Neural cell (in vitro differentiated cells): ENCODE data around the gene MYO19. TPM values are rescaled to one million over a fixed set of nuclear protein-coding genes. Genes with fewer than 3 reads are reported as not detected.

Experiments used
- H2AFZ ChIP-seq: fragments of 200-600, 300-800 bp; sonication (generic), shearing (Covaris generic); 2 replicates; pipeline ENCODE4 v1.6.0; 2014; ENCODE audit warnings: low read depth, mild to moderate bottlenecking, antibody characterized with exemption, low read length, moderate library complexity
- H3F3A ChIP-seq: fragments of 200-600 bp; shearing (Covaris generic); 2 replicates; pipeline ENCODE4 v1.6.1; 2016; ENCODE audit warnings: mild to moderate bottlenecking, moderate library complexity, mixed read lengths, antibody characterized with exemption, low read length; ENCODE audit not compliant: insufficient read depth, poor library complexity, severe bottlenecking
- H3K27ac ChIP-seq: fragments of 200-600, 300-800 bp; sonication (generic), shearing (Covaris generic); 2 replicates; pipeline ENCODE4 v1.5.1; 2014; ENCODE audit warnings: mild to moderate bottlenecking, low read length, moderate library complexity
- H3K27me3 ChIP-seq: fragments of 300-800, 200-600 bp; sonication (generic), shearing (Covaris generic); 2 replicates; pipeline ENCODE4 v1.6.0; 2014; ENCODE audit warnings: mild to moderate bottlenecking, low read depth, low read length, moderate library complexity; ENCODE audit not compliant: insufficient read depth
- H3K36me3 ChIP-seq: fragments of 300-800, 200-600 bp; sonication (generic), shearing (Covaris generic); 2 replicates; pipeline ENCODE4 v1.5.1; 2014; ENCODE audit warnings: mild to moderate bottlenecking, antibody characterized with exemption, low read length, moderate library complexity; ENCODE audit not compliant: insufficient read depth
- H3K4me2 ChIP-seq: fragments of 300-800, 200-600 bp; sonication (generic), shearing (Covaris generic); 2 replicates; pipeline ENCODE4 v1.6.0; 2014; ENCODE audit warnings: mild to moderate bottlenecking, low read length
- H3K4me3 ChIP-seq: fragments of 300-800, 200-600 bp; sonication (generic), shearing (Covaris generic); 2 replicates; pipeline ENCODE4 v1.5.1; 2014; ENCODE audit warnings: mild to moderate bottlenecking, low read length, moderate library complexity
- H3K79me2 ChIP-seq: fragments of 200-600 bp; shearing (Covaris generic); replicated peaks from 2 replicates; pipeline ENCODE4 v1.6.0; 2014; ENCODE audit warnings: mild to moderate bottlenecking, low read length, moderate library complexity; ENCODE audit not compliant: insufficient read depth
- H3K9ac ChIP-seq: fragments of 300-800, 200-600 bp; sonication (generic), shearing (Covaris generic); 2 replicates; pipeline ENCODE4 v1.6.1; 2016; ENCODE audit warnings: mild to moderate bottlenecking, low read length, mixed read lengths
- H3K9me2 ChIP-seq: fragments of 200-600 bp; shearing (Covaris generic); 2 replicates; pipeline ENCODE4 v1.6.1; 2016; ENCODE audit warnings: mild to moderate bottlenecking, low read length, mixed read lengths; ENCODE audit not compliant: insufficient read depth
- H3K9me3 ChIP-seq: fragments of 200-600, 300-800 bp; sonication (generic), shearing (Covaris generic); 2 replicates; pipeline ENCODE4 v1.6.1; 2016; ENCODE audit warnings: mild to moderate bottlenecking, mixed run types, low read length, moderate library complexity, mixed read lengths
- H4K20me1 ChIP-seq: fragments of 200-600 bp; shearing (Covaris generic); 2 replicates; pipeline ENCODE4 v1.6.1; 2016; ENCODE audit warnings: mild to moderate bottlenecking, mixed run types; ENCODE audit not compliant: insufficient read depth
- EP300 ChIP-seq: fragments of 450-650 bp; conservative IDR thresholded peaks from 2 replicates; pipeline ENCODE4 v1.6.1; 2014; ENCODE audit warnings: antibody characterized with exemption, mild to moderate bottlenecking, moderate library complexity; ENCODE audit not compliant: poor library complexity, severe bottlenecking
- EZH2 ChIP-seq: fragments of 200-600, 300-800 bp; shearing (Covaris generic), sonication (generic); IDR thresholded peaks from 2 replicates; pipeline ENCODE4 v1.6.1; 2014; ENCODE audit warnings: antibody characterized with exemption, low read length, borderline replicate concordance, mild to moderate bottlenecking; ENCODE audit not compliant: insufficient read depth, poor library complexity, severe bottlenecking
- MXI1 ChIP-seq: fragments of 450-650 bp; conservative IDR thresholded peaks from 2 replicates; pipeline ENCODE4 v1.6.1; 2014; ENCODE audit warnings: antibody characterized with exemption, mild to moderate bottlenecking; ENCODE audit not compliant: poor library complexity, severe bottlenecking
- POLR2AphosphoS5 ChIP-seq: IDR thresholded peaks from 2 replicates; pipeline ENCODE4 v1.6.1; 2012
- RAD21 ChIP-seq: fragments of 450-650 bp; conservative IDR thresholded peaks from 2 replicates; pipeline ENCODE4 v1.6.1; 2014; ENCODE audit warnings: antibody characterized with exemption, mild to moderate bottlenecking, moderate library complexity
- SMC3 ChIP-seq: fragments of 450-650 bp; conservative IDR thresholded peaks from 2 replicates; pipeline ENCODE4 v1.6.1; 2014; ENCODE audit warnings: antibody characterized with exemption, mild to moderate bottlenecking, moderate library complexity; ENCODE audit not compliant: poor library complexity
- TAF1 ChIP-seq: IDR thresholded peaks from 2 replicates; pipeline ENCODE4 v1.6.1; 2012; ENCODE audit warnings: low read depth
- polyA plus RNA-seq: library from polyadenylated mRNA; depleted of rRNA; stranded (reverse); fragments of >200 nt; gene quantifications from 2 replicates; pipeline ENCODE4 v1.2.3, GENCODE V29; 2014
- TF ChIP-seq, protein P1 (sequence below): IDR thresholded peaks from 2 replicates; pipeline ENCODE4 v1.6.1; 2012; ENCODE audit warnings: borderline replicate concordance
- TF ChIP-seq, protein P2 (sequence below): fragments of 450-650 bp; IDR thresholded peaks from 2 replicates; pipeline ENCODE4 v1.5.1; 2014; ENCODE audit warnings: antibody characterized with exemption, mild to moderate bottlenecking, moderate library complexity; ENCODE audit not compliant: poor library complexity, severe bottlenecking

Gene MYO19
- polyA plus RNA-seq, 1 donor from 2014 or later: 51.5 TPM

DNA sequence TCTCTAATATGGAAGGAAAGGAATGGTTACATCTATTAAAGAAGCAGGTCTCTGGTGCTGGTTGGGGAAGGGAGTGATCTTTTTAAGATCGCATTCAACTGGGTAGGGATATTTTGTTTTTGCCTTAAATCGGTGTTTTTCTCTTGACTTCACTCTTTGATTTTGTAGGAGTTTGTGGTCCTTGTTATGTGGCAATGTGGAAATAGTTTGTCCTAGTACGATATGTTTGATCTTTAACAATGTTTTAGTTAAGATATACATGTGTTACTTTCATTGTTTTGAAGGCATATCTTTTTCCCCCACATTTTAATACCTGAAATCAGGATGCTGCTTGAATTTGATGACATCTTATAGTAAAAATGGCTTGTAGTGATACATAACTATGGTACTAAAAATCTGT lies 18.8 kb upstream of the MYO19 start:
- TF ChIP-seq TAF1 (no peak), POLR2AphosphoS5 (no peak), EP300 (no peak), MXI1 (no peak), EZH2 (no peak), SMC3 (no peak)
- TF ChIP-seq, protein P1, sequence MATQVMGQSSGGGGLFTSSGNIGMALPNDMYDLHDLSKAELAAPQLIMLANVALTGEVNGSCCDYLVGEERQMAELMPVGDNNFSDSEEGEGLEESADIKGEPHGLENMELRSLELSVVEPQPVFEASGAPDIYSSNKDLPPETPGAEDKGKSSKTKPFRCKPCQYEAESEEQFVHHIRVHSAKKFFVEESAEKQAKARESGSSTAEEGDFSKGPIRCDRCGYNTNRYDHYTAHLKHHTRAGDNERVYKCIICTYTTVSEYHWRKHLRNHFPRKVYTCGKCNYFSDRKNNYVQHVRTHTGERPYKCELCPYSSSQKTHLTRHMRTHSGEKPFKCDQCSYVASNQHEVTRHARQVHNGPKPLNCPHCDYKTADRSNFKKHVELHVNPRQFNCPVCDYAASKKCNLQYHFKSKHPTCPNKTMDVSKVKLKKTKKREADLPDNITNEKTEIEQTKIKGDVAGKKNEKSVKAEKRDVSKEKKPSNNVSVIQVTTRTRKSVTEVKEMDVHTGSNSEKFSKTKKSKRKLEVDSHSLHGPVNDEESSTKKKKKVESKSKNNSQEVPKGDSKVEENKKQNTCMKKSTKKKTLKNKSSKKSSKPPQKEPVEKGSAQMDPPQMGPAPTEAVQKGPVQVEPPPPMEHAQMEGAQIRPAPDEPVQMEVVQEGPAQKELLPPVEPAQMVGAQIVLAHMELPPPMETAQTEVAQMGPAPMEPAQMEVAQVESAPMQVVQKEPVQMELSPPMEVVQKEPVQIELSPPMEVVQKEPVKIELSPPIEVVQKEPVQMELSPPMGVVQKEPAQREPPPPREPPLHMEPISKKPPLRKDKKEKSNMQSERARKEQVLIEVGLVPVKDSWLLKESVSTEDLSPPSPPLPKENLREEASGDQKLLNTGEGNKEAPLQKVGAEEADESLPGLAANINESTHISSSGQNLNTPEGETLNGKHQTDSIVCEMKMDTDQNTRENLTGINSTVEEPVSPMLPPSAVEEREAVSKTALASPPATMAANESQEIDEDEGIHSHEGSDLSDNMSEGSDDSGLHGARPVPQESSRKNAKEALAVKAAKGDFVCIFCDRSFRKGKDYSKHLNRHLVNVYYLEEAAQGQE: no peak
- no peak overlapping the region for H3K9ac ChIP-seq
- peaks cover 52% of the 10 kb centered on the region for H3K79me2 ChIP-seq
- H3K9me2 ChIP-seq: no peaks in the 10 kb centered on the region
- peaks cover 8% of the 10 kb centered on the region for H3K36me3 ChIP-seq
- H3K9me3 ChIP-seq: no peaks in the 10 kb centered on the region
- no peaks in the 10 kb centered on the region for H3F3A ChIP-seq
- H4K20me1 ChIP-seq: no peaks in the 10 kb centered on the region
- H3K4me2 ChIP-seq: no peak overlapping the region
- no peak overlapping the region for H3K27ac ChIP-seq
- no peak overlapping the region for H3K4me3 ChIP-seq
- no peaks in the 10 kb centered on the region for H3K27me3 ChIP-seq
- no peak overlapping the region for H2AFZ ChIP-seq

DNA sequence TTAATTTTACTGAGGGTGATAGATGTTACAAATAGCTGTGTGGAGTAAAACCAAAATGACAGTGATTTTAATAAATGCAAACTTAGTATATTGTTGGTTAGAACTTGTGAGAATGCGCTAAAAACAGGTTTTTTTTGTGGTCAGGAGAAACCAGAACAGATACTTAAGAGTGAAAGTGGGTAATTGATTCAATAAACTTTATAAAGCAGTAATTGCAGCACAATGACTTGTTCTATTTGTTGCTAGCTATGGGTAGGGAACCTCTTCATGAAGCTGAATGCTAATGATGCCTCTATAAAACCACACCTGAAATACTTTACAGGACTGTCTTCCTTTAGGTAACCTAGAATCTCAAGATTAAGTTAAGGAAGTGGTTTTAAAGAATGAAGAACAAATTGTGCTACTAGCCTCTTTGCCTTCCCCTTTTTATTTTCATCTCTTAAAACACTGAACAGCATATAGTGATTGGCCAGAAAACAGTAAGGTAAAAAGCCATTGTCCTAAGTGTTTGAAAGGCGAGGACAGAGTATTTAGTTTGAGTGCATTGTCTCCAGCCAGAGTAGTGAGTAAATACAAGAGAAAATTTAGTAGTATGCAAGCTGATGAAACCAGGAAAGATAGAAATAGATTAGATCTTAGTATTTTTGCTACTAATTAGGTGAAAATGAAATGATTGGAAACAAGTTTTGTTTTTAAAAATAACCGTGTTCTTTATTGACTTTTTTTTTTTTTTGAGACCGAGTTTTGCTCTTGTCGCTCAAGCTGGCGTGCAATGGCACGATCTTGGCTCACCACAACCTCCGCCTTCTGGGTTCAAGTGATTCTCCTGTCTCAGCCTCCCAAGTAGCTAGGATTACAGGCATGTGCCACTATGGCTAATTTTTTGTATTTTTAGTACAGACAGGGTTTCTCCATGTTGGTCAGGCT lies 16.1 kb upstream of the MYO19 start:
- peaks cover 7% of the 10 kb centered on the region for H3K36me3 ChIP-seq
- H3K4me3 ChIP-seq: no peak overlapping the region
- H3F3A ChIP-seq: peaks cover 3% of the 10 kb centered on the region
- no peak for TF ChIP-seq RAD21
- H3K27me3 ChIP-seq: no peaks in the 10 kb centered on the region
- H3K9me3 ChIP-seq: no peaks in the 10 kb centered on the region
- no peak overlapping the region for H3K9ac ChIP-seq
- no peak overlapping the region for H2AFZ ChIP-seq
- H3K9me2 ChIP-seq: no peaks in the 10 kb centered on the region
- no peaks in the 10 kb centered on the region for H4K20me1 ChIP-seq
- H3K4me2 ChIP-seq: no peak overlapping the region
- no peak overlapping the region for H3K27ac ChIP-seq
- peaks cover 76% of the 10 kb centered on the region for H3K79me2 ChIP-seq

DNA sequence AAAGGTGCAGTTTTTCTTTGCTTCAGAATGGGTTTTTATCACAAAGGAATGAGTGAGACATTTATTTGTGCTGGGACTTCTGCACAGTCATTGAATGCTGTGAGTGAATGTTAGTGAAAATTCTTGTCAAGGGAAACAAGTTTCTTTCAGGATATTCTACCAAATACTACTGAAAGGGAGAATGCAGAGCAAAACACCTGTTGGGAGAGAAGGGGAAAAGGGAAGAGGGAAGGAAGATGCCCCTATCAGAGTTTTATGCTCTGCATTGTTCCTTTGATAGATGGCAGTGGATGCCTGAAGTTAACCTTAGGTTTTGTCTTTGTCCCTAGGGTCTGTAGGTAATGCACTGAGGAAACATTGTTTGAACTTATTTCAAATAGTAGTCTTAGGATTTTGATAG lies 13.1 kb upstream of the MYO19 start:
- Histone ChIP-seq H3K9ac (no peak overlapping the region), H3K4me2 (peak overlapping the region; percentile 90), H4K20me1 (no peaks in the 10 kb centered on the region), H3K36me3 (no peaks in the 10 kb centered on the region), H3K9me2 (no peaks in the 10 kb centered on the region), H2AFZ (no peak overlapping the region), H3F3A (peaks cover 4% of the 10 kb centered on the region), H3K4me3 (peak overlapping the region; percentile 99), H3K27ac (no peak overlapping the region), H3K9me3 (no peaks in the 10 kb centered on the region), H3K79me2 (peaks cover 69% of the 10 kb centered on the region), H3K27me3 (no peaks in the 10 kb centered on the region)
- TF ChIP-seq SMC3 (no peak), MXI1 (no peak), EP300 (no peak), POLR2AphosphoS5 (no peak), EZH2 (no peak), TAF1 (no peak), RAD21 (no peak)
- TF ChIP-seq, protein P2, sequence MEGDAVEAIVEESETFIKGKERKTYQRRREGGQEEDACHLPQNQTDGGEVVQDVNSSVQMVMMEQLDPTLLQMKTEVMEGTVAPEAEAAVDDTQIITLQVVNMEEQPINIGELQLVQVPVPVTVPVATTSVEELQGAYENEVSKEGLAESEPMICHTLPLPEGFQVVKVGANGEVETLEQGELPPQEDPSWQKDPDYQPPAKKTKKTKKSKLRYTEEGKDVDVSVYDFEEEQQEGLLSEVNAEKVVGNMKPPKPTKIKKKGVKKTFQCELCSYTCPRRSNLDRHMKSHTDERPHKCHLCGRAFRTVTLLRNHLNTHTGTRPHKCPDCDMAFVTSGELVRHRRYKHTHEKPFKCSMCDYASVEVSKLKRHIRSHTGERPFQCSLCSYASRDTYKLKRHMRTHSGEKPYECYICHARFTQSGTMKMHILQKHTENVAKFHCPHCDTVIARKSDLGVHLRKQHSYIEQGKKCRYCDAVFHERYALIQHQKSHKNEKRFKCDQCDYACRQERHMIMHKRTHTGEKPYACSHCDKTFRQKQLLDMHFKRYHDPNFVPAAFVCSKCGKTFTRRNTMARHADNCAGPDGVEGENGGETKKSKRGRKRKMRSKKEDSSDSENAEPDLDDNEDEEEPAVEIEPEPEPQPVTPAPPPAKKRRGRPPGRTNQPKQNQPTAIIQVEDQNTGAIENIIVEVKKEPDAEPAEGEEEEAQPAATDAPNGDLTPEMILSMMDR: no peak
- TF ChIP-seq, protein P1: no peak
